ENCODE results near the gene DYDC2. TPM values are rescaled to one million over a fixed set of nuclear protein-coding genes. Genes with fewer than 3 reads are reported as not detected.

DYDC2 gene
- total RNA-seq, 1 experiment from 2014 or later = 2.8 TPM

DNA sequence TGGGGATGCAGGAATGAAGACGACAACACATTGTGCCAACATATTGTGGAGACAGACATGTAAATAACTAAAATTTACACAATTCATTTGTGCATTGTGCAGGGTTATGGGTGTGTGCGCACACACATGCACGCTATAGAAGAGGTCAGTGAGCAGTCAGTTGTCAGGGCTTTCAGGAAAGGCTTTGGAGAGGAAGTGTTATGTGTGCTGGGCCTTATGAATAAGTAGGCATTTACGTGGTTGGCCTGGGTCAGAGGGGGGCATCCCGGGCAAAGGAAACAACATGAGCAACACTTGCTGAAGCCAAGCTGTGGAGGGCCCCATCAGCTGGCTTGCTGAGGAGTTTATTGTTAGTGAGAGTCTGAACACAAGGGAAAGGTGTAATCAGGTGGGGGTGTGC is 55.9 kb downstream of the DYDC2 start:
- Histone ChIP-seq H4K5ac (ENCODE audit: insufficient read length, low read depth, low read length) (no peak overlapping the region), H3K56ac (ENCODE audit: insufficient read length, low read depth, low read length) (no peak overlapping the region), H3K27me3 (ENCODE audit: insufficient read depth, low read length) (no peaks in the 10 kb centered on the region; the same call in 1 of the 2 replicates), H3T11ph (ENCODE audit: low read length) (no peak overlapping the region), H3K4me1 (ENCODE audit: insufficient read depth, low read length) (no peaks in the 10 kb centered on the region; the same call in 1 of the 2 replicates), H4K20me1 (ENCODE audit: control insufficient read depth, insufficient read depth, insufficient read length) (no peaks in the 10 kb centered on the region), H2BK15ac (ENCODE audit: low read depth, low read length) (no peak overlapping the region), H3K23me2 (ENCODE audit: insufficient read length, low read depth, low read length, poor library complexity, severe bottlenecking) (peaks cover 8% of the 10 kb centered on the region), H3K4ac (ENCODE audit: low read depth, low read length) (no peak overlapping the region), H2AFZ (ENCODE audit: low read length) (no peak overlapping the region), H4K91ac (ENCODE audit: insufficient read length, low read depth, low read length) (no peak overlapping the region), H2BK5ac (ENCODE audit: insufficient read length, low read length) (no peak overlapping the region), H2BK12ac (ENCODE audit: insufficient read length, low read depth, low read length) (no peak overlapping the region), H3K23ac (ENCODE audit: insufficient read length, low read depth, low read length) (no peak overlapping the region), H3K9ac (ENCODE audit: extremely low read depth, insufficient read length, low read length) (no peak overlapping the region), H3K27ac (ENCODE audit: insufficient read length, low read depth, low read length) (no peak overlapping the region), H3K14ac (ENCODE audit: insufficient read depth, low read length) (no peak overlapping the region), H3K79me1 (ENCODE audit: insufficient read depth, low read depth, low read length, poor library complexity, severe bottlenecking) (no peaks in the 10 kb centered on the region), H2BK120ac (ENCODE audit: low read depth, low read length, poor library complexity, severe bottlenecking) (no peak overlapping the region), H3K18ac (ENCODE audit: insufficient read length, low read depth, low read length) (no peak overlapping the region), H3K79me2 (ENCODE audit: insufficient read depth, low read length) (peaks cover 4% of the 10 kb centered on the region; the same call in 1 of the 2 replicates), H2BK20ac (ENCODE audit: low read depth, low read length, poor library complexity, severe bottlenecking) (no peak overlapping the region), H4K8ac (replicated peaks; ENCODE audit: insufficient read length, low read depth, low read length) (no peak overlapping the region), H3K4me2 (ENCODE audit: insufficient read depth, insufficient read length, low read length) (no peak overlapping the region), H3K9me3 (ENCODE audit: control insufficient read depth, low read depth, low read length) (no peaks in the 10 kb centered on the region), H2AK5ac (ENCODE audit: insufficient read length, low read length) (no peak overlapping the region)
- no CpG with 5 or more reads among the region's 5 CpGs for WGBS (ENCODE audit: extremely low coverage, insufficient read length, low lambda C conversion rate)
- DNase-seq = no peak
- peaks cover 31% of the 10 kb centered on the region for H3K27me3 Mint-ChIP-seq (ENCODE audit: low read depth)
- H3K4me1 Mint-ChIP-seq = peaks cover 59 to 68% of the 10 kb centered on the region in 2 experiments
- peaks cover 2 to 15% (median 3%) of the 10 kb centered on the region in 3 experiments; a peak in 5 of 7 replicates for H3K36me3 Mint-ChIP-seq (ENCODE audit: insufficient read depth in 1 of 3, low read depth in 3 of 3)
- TF ChIP-seq, protein P1, sequence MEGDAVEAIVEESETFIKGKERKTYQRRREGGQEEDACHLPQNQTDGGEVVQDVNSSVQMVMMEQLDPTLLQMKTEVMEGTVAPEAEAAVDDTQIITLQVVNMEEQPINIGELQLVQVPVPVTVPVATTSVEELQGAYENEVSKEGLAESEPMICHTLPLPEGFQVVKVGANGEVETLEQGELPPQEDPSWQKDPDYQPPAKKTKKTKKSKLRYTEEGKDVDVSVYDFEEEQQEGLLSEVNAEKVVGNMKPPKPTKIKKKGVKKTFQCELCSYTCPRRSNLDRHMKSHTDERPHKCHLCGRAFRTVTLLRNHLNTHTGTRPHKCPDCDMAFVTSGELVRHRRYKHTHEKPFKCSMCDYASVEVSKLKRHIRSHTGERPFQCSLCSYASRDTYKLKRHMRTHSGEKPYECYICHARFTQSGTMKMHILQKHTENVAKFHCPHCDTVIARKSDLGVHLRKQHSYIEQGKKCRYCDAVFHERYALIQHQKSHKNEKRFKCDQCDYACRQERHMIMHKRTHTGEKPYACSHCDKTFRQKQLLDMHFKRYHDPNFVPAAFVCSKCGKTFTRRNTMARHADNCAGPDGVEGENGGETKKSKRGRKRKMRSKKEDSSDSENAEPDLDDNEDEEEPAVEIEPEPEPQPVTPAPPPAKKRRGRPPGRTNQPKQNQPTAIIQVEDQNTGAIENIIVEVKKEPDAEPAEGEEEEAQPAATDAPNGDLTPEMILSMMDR (conservative IDR thresholded peaks at IDR 0.05) = no peak
- no peaks in the 10 kb centered on the region for H3K9me3 Mint-ChIP-seq
- H3K4me3 Mint-ChIP-seq = no peak overlapping the region
- peak overlapping the region in 1 of 3 experiments; percentile 20; a peak in 1 of 7 replicates for H3K27ac Mint-ChIP-seq
